Right forelimb (tissue), 1 donor: ENCODE measurements around the gene MIS18A.

Source experiments
- DNase-seq: peaks from one replicate; pipeline ENCODE4 v3.0.0-alpha.2; 2018

Gene MIS18A

GRCh38 chr21:32249511-32250280 is 29.2 kb downstream of the MIS18A start:
- no peak for DNase-seq

DNA sequence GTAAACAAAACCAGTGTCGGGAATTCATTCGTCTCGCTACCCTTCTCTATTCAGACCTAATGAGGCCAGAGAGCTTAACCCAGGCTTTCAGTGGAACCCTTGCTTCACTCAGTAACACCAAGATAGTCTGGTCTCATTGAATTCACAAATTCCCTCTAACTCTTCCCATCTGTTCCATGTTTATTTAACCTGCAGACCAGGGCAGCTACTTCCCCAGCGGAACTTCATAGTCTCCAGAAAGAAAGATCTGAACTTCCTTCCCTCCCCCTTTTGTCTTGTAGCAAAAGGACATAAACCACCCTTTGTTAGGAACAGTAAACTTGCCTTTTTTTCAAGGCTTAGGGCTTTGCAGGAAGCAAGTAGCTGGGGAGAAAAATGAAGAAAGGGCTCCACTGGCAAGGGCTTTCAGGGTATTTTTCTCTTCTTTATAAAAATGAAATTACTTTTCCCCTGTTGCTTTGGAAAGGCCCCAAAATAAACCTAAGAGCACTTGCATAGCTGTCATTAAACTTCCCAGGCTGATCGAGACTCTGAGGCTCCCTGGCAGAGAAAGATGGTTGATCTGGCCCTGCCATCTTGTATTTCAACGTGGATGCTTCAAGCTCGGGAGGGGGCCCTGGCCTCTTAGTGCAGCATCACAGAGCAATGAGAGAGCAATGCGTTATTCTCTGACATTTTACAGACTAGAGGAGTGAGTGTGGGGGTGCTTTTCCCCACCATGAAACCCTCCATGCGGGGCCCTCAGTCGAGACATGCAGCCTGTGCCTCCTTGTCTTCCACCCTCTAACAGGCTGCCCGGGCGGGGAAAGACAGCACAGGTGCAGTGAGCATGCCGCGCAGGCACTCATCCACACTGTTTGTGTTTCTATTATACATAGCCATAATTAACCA is 30.0 kb downstream of the MIS18A start:
- DNase-seq: no peak

GRCh38 chr21:32246571-32247140 is 32.2 kb downstream of the MIS18A start:
- DNase-seq: no peak

DNA sequence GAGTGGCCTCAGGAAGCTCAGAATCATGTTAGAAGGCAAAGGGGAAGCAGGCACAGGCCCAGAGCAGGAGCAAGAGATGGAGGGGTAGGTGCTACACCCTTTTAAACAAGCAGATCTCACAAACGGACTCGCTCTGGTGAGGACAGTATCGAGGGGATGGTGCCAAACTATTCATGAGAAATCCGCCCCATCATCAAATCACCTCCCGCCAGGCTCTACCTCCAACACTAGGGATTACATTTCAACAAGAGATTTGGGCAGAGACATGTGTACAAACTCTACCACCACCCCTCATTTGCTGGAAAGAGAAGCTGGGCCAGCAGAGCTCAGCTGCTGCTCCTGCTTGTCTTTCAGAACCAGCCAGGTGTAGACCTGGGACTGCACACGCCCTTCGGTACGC is 32.9 kb downstream of the MIS18A start:
- no peak for DNase-seq

DNA sequence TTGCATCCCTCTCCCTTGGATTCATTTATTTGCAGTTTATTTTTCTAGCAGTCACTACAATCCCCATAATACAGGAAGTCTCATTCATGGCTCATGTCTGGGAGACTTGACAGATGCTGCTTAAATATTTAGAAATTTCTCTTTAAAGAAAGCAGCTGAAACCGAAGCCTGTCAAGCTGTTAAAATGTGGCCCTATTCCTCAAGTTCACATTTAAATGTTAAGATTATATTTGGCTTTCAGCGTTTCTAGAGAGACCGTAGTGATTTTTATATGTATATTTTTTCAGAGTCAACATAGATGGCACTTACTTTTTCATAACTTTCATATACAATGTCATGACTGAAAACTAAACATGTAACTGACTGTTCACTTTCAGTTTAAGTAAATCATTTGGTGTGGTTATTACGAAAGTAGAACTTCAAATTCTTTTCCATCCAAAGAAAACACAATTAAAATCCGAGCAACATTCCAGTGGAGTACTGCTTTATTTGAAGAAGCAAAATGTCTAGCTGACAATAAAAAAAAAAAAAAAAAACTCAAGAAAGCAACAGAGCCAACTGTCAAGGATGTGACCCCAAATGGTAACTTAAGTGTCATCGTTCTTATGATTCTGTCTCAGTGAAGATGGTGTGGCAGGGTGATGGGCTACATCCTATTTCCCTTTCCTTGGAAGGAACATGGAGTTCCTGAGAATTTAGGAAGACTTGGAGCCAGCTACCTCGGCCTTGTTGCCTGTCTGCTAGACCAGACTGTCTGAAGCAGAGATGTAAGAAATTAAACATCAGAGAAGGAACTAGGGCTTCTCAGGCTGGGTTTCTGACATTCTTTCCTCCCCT is 37.8 kb downstream of the MIS18A start:
- DNase-seq: no peak

GRCh38 chr21:32239551-32239950 is 39.3 kb downstream of the MIS18A start:
- no peak for DNase-seq

GRCh38 chr21:32238063-32238462 is 40.8 kb downstream of the MIS18A start:
- DNase-seq: no peak

DNA sequence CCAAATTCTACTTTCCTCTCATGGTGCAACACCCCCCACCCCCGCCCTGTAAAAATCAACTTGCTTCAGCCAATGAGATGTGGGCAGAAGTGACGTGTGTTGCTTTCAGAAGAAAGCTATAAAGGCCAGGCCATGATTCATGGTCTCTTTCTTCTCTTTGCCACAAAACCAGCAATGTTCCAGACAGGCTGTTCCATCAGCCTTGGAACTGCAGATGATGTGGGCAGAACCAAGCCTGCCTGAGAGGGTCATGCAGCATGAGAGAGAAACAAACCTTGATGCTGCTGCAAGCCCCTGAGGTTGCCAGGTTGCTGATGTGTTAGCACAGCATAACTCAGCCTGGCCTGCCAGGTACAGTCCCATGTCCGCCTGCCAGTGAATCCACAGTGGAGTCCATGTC is 41.8 kb downstream of the MIS18A start:
- DNase-seq: no peak

- DNase-seq: no peak
Observed at GRCh38 chr21:32233722-32234301, 45.0 kb downstream of the MIS18A start.

- no peak for DNase-seq
Observed at GRCh38 chr21:32233055-32233546, 45.7 kb downstream of the MIS18A start.

GRCh38 chr21:32226444-32226843 is 52.4 kb downstream of the MIS18A start:
- DNase-seq: no peak
